IMR-90 (cell line): ENCODE results near the gene TTC23L.

Experiments
- CTCF ChIP-seq: conservative IDR thresholded peaks from 2 replicates; pipeline ENCODE4 v1.5.1; 2012; ENCODE audit warnings: mild to moderate bottlenecking, low read depth, low read length, improper control_type of control experiment
- POLR2A ChIP-seq: IDR thresholded peaks from 2 replicates; pipeline ENCODE4 v1.6.1; 2012; ENCODE audit warnings: mild to moderate bottlenecking, low read depth, low read length
- RAD21 ChIP-seq: IDR thresholded peaks from 2 replicates; pipeline ENCODE4 v1.6.1; 2012; ENCODE audit warnings: low read length, improper control_type of control experiment
- RFX5 ChIP-seq: IDR thresholded peaks from 2 replicates; pipeline ENCODE4 v1.8.0; 2012; ENCODE audit warnings: low read depth, mild to moderate bottlenecking, low read length, moderate library complexity

GRCh38 chr5:34914671-34915138 lies 75.7 kb downstream of the TTC23L start:
- no peak for TF ChIP-seq CTCF
- TF ChIP-seq POLR2A = no peak
- no peak for TF ChIP-seq RFX5
- TF ChIP-seq RAD21 = no peak
